Small intestine (tissue), 7 donors: ENCODE measurements around the gene EFNB2. TPM values are rescaled to one million over a fixed set of nuclear protein-coding genes. Genes with fewer than 3 reads are reported as not detected.

ENCODE experiments used
- DNase-seq, 2 donors: peaks; one replicate each; pipeline versions ENCODE4 v3.0.0 to v3.0.0-alpha.2; 2013
- FAIRE-seq: peaks from 2 replicates; lab custom pipeline; 2012; peaks lifted over from hg19 to GRCh38; lab: Jason Lieb, UNC
- H3K27ac ChIP-seq, 3 donors: one replicate each; pipeline ENCODE4 v1.5.1; 2013; ENCODE audit warnings: low read length in 2 of 3, mild to moderate bottlenecking in 2 of 3, control low read depth in 1 of 3, inconsistent platforms in 1 of 3, low read depth in 1 of 3, moderate library complexity in 1 of 3
- H3K27me3 ChIP-seq, 3 donors: one replicate each; pipeline ENCODE4 v1.6.1; 2013; ENCODE audit warnings: low read length in 3 of 3, inconsistent platforms in 1 of 3; ENCODE audit not compliant: control insufficient read depth in 3 of 3, insufficient read depth in 3 of 3
- H3K36me3 ChIP-seq, 3 donors: one replicate each; pipeline ENCODE4 v1.6.1; 2013; ENCODE audit warnings: low read length in 3 of 3, inconsistent platforms in 1 of 3, low read depth in 1 of 3, mild to moderate bottlenecking in 1 of 3, moderate library complexity in 1 of 3; ENCODE audit not compliant: control insufficient read depth in 3 of 3, insufficient read depth in 2 of 3
- H3K4me1 ChIP-seq, 3 donors: one replicate each; pipeline ENCODE4 v1.6.1; 2013; ENCODE audit warnings: low read length in 2 of 3, inconsistent platforms in 1 of 3, low read depth in 1 of 3, mild to moderate bottlenecking in 1 of 3, moderate library complexity in 1 of 3; ENCODE audit not compliant: control insufficient read depth in 3 of 3, insufficient read depth in 2 of 3
- H3K4me3 ChIP-seq, 3 donors: one replicate each; pipeline ENCODE4 v1.5.1; 2013; ENCODE audit warnings: low read length in 3 of 3, control low read depth in 1 of 3, inconsistent platforms in 1 of 3, low read depth in 1 of 3, mild to moderate bottlenecking in 1 of 3, moderate library complexity in 1 of 3
- H3K9me3 ChIP-seq, 2 donors: one replicate each; pipeline ENCODE4 v1.6.1; 2013; ENCODE audit warnings: low read depth in 1 of 2, low read length in 1 of 2; ENCODE audit not compliant: control insufficient read depth in 2 of 2, insufficient read depth in 1 of 2
- WGBS, 3 donors: extraction: QIAGEN DNeasy Blood & Tissue Kit; methylation state at CpG; one replicate each; pipeline ENCODE4 v1.1.7; 2013; 5-methylcytosine and 5-hydroxymethylcytosine counted together
- polyA plus RNA-seq, 4 donors: library from polyadenylated mRNA; stranded (reverse) in 3 of 4; unstranded in 1 of 4; fragments of 200-250 nt in 3 of 4; fragments of 120-200 nt in 1 of 4; gene quantifications; one replicate each; pipeline versions ENCODE4 v1.2.1 to v1.2.3, GENCODE V29; 2013
- donor health status: healthy with polysubstance abuse.
- donor health status: control.
- donor health status: control.
- donor health status: Bipolar disorder and iron deficiency.
- donor health status: healthy.

The EFNB2 gene
- polyA plus RNA-seq, 4 donors, result 10.8 to 33.0 (median 19.2) TPM

- Histone ChIP-seq H3K9me3 (no peaks in the 10 kb centered on the region), H3K4me1 (no peaks in the 10 kb centered on the region), H3K4me3 (no peak overlapping the region), H3K27ac (no peak overlapping the region), H3K36me3 (no peaks in the 10 kb centered on the region), H3K27me3 (peaks cover 0 to 2% (median 0%) of the 10 kb centered on the region in 3 donors)
- FAIRE-seq (no peak), DNase-seq (no peak)
- WGBS, 3 donors, result 78 to 85% (median 80%) methylated on average over 11 of the region's 11 CpGs
Measured at GRCh38 chr13:106443607-106444322, 91.7 kb downstream of the EFNB2 start.

- peaks cover 0 to 2% (median 0%) of the 10 kb centered on the region in 3 donors for H3K27me3 ChIP-seq
- no peaks in the 10 kb centered on the region for H3K9me3 ChIP-seq
- DNase-seq, result no peak
- no peaks in the 10 kb centered on the region for H3K36me3 ChIP-seq
- FAIRE-seq, result no peak
- H3K27ac ChIP-seq, result no peak overlapping the region
- H3K4me1 ChIP-seq, result no peaks in the 10 kb centered on the region
- 40 to 54% (median 51%) methylated on average over 2 of the region's 2 CpGs for WGBS, 3 donors
- H3K4me3 ChIP-seq, result no peak overlapping the region
Measured at GRCh38 chr13:106440866-106441265, 94.6 kb downstream of the EFNB2 start.

Other genes starting within 250 kb of the EFNB2 start
- gene ARGLU1, start 32.5 kb upstream of the EFNB2 start, polyA plus RNA-seq, result 100 to 1,000 TPM in 1 of 4 donors, 10 to 100 TPM in 3; 43.8 to 164 (median 56.0) TPM